K562 (cell line): ENCODE measurements around the gene COASY. TPM values are rescaled to one million over a fixed set of nuclear protein-coding genes. Genes with fewer than 3 reads are reported as not detected.
A peak's percentile ranks its signal among the peaks of the same experiment; 100 is the strongest.

Source experiments
- ARID3A ChIP-seq: IDR thresholded peaks from 2 replicates; pipeline ENCODE4 v1.6.1; 2012; ENCODE audit warnings: low read depth, low read length, improper control_type of control experiment, borderline replicate concordance
- E2F3 ChIP-seq: fragments of 250-450 bp; sonication (Bioruptor Pico); IDR thresholded peaks from 2 replicates; pipeline ENCODE4 v1.4.0; 2020; ENCODE audit warnings: mild to moderate bottlenecking
- ELK1 ChIP-seq: sonication (generic); formaldehyde crosslinking; IDR thresholded peaks from 2 replicates; pipeline ENCODE4 v1.8.1; 2022; ENCODE audit warnings: missing genetic modification reagents
- EP300 ChIP-seq: IDR thresholded peaks from 2 replicates; pipeline ENCODE4 v1.6.1; 2012; ENCODE audit warnings: low read length, improper control_type of control experiment
- HDAC2 ChIP-seq: fragments of 450-650 bp; IDR thresholded peaks from 2 replicates; pipeline ENCODE4 v1.6.1; 2016; ENCODE audit warnings: mild to moderate bottlenecking
- HNRNPH1 ChIP-seq: fragments of 200-400 bp; formaldehyde crosslinking; optimal IDR thresholded peaks from 2 replicates; pipeline ENCODE3; 2017; ENCODE audit warnings: low read depth, mild to moderate bottlenecking, low read length, moderate library complexity
- JUN ChIP-seq, 2 experiments: sonication (generic) in 1 of 2; formaldehyde crosslinking in 1 of 2; IDR thresholded peaks; 2 replicates each; pipeline versions ENCODE4 v1.6.1 to v1.8.0; 2012 to 2022; ENCODE audit warnings: borderline replicate concordance in 2 of 2, mild to moderate bottlenecking in 2 of 2, improper control_type of control experiment in 1 of 2, low read depth in 1 of 2, low read length in 1 of 2, missing genetic modification reagents in 1 of 2
- L3MBTL2 ChIP-seq: fragments of 450-650 bp; IDR thresholded peaks from 2 replicates; pipeline ENCODE4 v1.6.1; 2016; ENCODE audit warnings: mild to moderate bottlenecking, moderate library complexity
- MIER1 ChIP-seq: fragments of 450-650 bp; IDR thresholded peaks from 2 replicates; pipeline ENCODE4 v1.6.1; 2016; ENCODE audit warnings: antibody characterized with exemption, mild to moderate bottlenecking, low read depth
- MNT ChIP-seq, 2 experiments: fragments of 450-650 bp; conservative IDR thresholded peaks; 2 replicates each; pipeline ENCODE4 v1.6.1; 2017; ENCODE audit warnings: mild to moderate bottlenecking in 2 of 2, moderate library complexity in 2 of 2
- NCOR1 ChIP-seq: fragments of 450-650 bp; IDR thresholded peaks from 2 replicates; pipeline ENCODE4 v1.6.1; 2016; ENCODE audit warnings: mild to moderate bottlenecking, moderate library complexity
- PHF21A ChIP-seq: fragments of 450-650 bp; IDR thresholded peaks from 2 replicates; pipeline ENCODE4 v1.6.1; 2017; ENCODE audit warnings: low read depth, borderline replicate concordance
- PHTF2 ChIP-seq: fragments of 250-450 bp; sonication (Bioruptor Pico); IDR thresholded peaks from 2 replicates; pipeline ENCODE4 v1.5.0; 2021; ENCODE audit warnings: mild to moderate bottlenecking
- PPARD ChIP-seq: fragments of 250-450 bp; sonication (Bioruptor Pico); IDR thresholded peaks from 2 replicates; pipeline ENCODE4 v1.8.0; 2022; ENCODE audit warnings: inconsistent platforms, mild to moderate bottlenecking, moderate library complexity
- TAF1 ChIP-seq: IDR thresholded peaks from 2 replicates; pipeline ENCODE4 v1.6.1; 2011; ENCODE audit warnings: mild to moderate bottlenecking, low read length, moderate library complexity; ENCODE audit not compliant: insufficient read depth, control insufficient read depth, severe bottlenecking; ENCODE audit errors: extremely low read depth
- ZKSCAN8 ChIP-seq: fragments of 200-800 bp; sonication (Bioruptor generic); IDR thresholded peaks from 2 replicates; pipeline ENCODE4 v1.6.1; 2016; ENCODE audit warnings: missing genetic modification characterization, missing compliant biosample characterization
- ZNF124 ChIP-seq: sonication (generic); formaldehyde crosslinking; IDR thresholded peaks from 2 replicates; pipeline ENCODE4 v1.8.1; 2022; ENCODE audit warnings: missing genetic modification reagents
- ZNF518B ChIP-seq: fragments of 250-450 bp; sonication (Bioruptor Pico); IDR thresholded peaks from 2 replicates; pipeline ENCODE4 v1.5.0; 2021; ENCODE audit warnings: mild to moderate bottlenecking, moderate library complexity
- ZNF780A ChIP-seq: fragments of 250-450 bp; sonication (Bioruptor Pico); IDR thresholded peaks from 2 replicates; pipeline ENCODE4 v1.5.0; 2021; ENCODE audit warnings: mild to moderate bottlenecking
- polyA plus RNA-seq, 8 experiments: library from polyadenylated mRNA; depleted of rRNA in 4 of 8; stranded (reverse) in 5 of 8; unstranded in 3 of 8; fragments of >200 nt; fragmentation: Nextera tagmentation in 2 of 8; fragmentation: Illumina TruSeq in 1 of 8; extraction: Ambion mirVana in 2 of 8; extraction: Trizol in 1 of 8; gene quantifications; 2 replicates each; pipeline versions ENCODE4 v1.2.1 to v1.2.3, GENCODE V29; 2011 to 2014; ENCODE audit warnings: inconsistent platforms in 1 of 8, missing spikeins in 1 of 8
- total RNA-seq, 7 experiments: library from RNA; depleted of rRNA in 6 of 7; stranded (reverse); fragments of >200 nt in 6 of 7; fragmentation: Illumina TruSeq in 2 of 7; extraction: Trizol in 2 of 7; gene quantifications; 2 replicates each; pipeline versions ENCODE4 v1.2.1 to v1.2.3, GENCODE V29; 2011 to 2021; ENCODE audit warnings: low replicate concordance in 1 of 7

COASY gene
- total and polyA plus RNA-seq, 9 of the 15 experiments (the other 6 are each of a cell fraction or from before 2014, with no cell fraction given): 25.4 to 175 (median 62.3) TPM

- TF ChIP-seq HDAC2 (peak; percentile 52), HNRNPH1 (no peak), L3MBTL2 (peak; percentile 68; the same call in 1 of the 2 replicates), MNT (conservative IDR thresholded peaks at IDR 0.05) (peak in 1 of 2 experiments; percentile 86; a peak in 3 of 4 replicates), EP300 (no peak; the same call in 1 of the 2 replicates), E2F3 (CRISPR knock-in tag) (no peak), ZNF124 (no peak), MIER1 (no peak), ARID3A (no peak), ZKSCAN8 (CRISPR knock-in tag) (no peak), PHTF2 (no peak), PPARD (no peak), TAF1 (peak; percentile 23), NCOR1 (no peak), ZNF780A (CRISPR knock-in tag) (no peak), PHF21A (no peak), ELK1 (CRISPR knock-in tag) (no peak), JUN (IDR thresholded peaks at IDR 0.05; ENCODE audit: borderline replicate concordance, low read depth, low read length) (peak; percentile 16; the same call in 1 of the 2 replicates), JUN (CRISPR knock-in tag; IDR thresholded peaks at IDR 0.05; ENCODE audit: borderline replicate concordance) (no peak), ZNF518B (CRISPR knock-in tag) (no peak)
Measured at GRCh38 chr17:42553161-42553818, 8.7 kb upstream of the COASY start (continued).
